Inflammatory macrophage (primary cell): Measurements from ENCODE around the gene GALNT12.

Source experiments
- DNase-seq, 2 donors: peaks; one replicate each; pipeline ENCODE4 v3.0.0-alpha.2; 2020 to 2022
- total RNA-seq, 18 experiments: gene quantifications; one replicate each; lab custom pipeline; 2026; ENCODE audit warnings: mixed read lengths in 6 of 18, inconsistent platforms in 2 of 18; lab: John Stamatoyannopoulos, UW

The GALNT12 gene, protein sequence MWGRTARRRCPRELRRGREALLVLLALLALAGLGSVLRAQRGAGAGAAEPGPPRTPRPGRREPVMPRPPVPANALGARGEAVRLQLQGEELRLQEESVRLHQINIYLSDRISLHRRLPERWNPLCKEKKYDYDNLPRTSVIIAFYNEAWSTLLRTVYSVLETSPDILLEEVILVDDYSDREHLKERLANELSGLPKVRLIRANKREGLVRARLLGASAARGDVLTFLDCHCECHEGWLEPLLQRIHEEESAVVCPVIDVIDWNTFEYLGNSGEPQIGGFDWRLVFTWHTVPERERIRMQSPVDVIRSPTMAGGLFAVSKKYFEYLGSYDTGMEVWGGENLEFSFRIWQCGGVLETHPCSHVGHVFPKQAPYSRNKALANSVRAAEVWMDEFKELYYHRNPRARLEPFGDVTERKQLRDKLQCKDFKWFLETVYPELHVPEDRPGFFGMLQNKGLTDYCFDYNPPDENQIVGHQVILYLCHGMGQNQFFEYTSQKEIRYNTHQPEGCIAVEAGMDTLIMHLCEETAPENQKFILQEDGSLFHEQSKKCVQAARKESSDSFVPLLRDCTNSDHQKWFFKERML
- 99.3 to 363 (median 186) reads per million in 18 experiments for total RNA-seq

- peak; percentile 36 to 72 for DNase-seq
Observed at GRCh38 chr9:98807070-98807813, at the start of gene GALNT12. GALNT12 (plus strand) TSS chr9:98807670; CDS start chr9:98807699, 29 bp downstream.

DNA sequence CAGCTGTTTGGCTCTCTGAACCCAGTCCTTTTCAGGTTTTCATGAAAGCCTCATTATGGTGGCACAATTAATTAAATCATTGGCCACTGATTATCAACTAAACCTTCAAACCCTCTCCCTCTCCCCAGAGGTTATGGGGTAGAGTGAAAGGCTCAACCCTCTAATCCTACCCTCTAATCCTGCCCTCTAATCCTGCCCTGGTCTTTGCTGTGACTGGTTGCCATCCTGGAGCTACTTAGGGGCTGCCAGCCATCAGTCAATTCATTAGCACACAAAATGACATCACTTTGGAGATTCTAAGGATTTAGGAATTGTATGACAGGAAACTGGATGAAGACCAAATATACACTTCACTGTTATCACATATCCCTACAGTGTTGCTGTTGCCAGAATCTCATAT, 47.2 kb upstream of the GALNT12 start:
- no peak for DNase-seq

DNA sequence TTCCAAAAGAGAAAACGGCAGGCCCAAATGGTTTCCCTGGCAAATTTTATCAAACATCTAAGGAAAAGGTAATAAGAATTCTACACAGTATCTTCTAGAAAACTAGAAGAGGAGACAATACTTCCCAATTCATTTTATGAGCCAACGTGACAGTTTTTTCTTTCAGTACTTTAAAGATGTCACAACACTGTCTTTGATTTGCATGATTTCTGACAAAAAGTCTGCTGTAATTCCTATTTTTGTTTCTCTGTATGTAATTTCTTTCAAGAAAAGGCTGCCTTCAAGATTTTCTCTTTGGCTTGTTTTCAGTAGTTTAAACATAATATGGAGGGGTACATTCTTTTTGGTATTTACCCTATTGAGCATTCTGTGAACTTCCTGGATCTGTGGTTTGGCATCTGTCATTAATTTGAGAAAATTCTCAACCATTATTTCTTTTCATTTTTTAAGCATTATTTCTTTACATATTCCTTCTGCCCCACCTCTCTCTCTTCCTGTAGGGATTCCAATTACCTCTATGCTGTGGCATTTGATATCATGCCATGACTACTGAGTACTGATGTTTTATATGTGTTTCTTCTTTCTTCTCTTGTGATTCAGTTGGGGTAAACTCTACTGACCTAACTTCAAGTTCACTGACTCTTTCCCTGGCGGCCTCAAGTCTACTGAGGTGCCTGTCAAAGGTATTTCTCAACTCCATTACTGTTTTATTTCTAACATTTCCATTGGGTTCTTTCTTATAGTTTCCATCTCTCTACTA, 43.3 kb upstream of the GALNT12 start:
- DNase-seq: peak in 1 of 2 donors; percentile 48

GRCh38 chr9:98765256-98765655, 42.2 kb upstream of the GALNT12 start:
- DNase-seq: no peak

DNA sequence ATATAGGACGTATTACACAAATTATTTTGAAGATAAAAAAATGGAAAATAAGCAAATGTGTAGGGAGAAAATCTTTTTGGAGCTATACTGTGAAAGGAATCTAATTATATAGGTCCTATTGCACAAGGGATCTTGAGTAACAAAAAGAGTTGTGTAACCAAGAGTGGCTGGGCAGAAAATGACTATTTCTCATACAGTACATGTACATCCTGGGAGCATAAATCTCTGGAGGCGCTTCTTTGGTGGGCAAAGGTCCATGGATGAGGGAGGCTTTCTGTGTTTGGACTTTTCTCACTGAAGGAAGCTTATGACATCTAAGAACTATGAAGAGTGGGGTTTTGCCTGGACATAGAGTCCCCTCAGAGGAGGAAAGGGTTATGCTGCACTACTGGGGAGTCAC, 40.9 kb upstream of the GALNT12 start:
- DNase-seq: peak; percentile 82 to 91

GRCh38 chr9:98767196-98767595, 40.3 kb upstream of the GALNT12 start:
- DNase-seq: no peak

- no peak for DNase-seq
Observed at GRCh38 chr9:98767915-98768314, 39.6 kb upstream of the GALNT12 start.

GRCh38 chr9:98768344-98768743, 39.1 kb upstream of the GALNT12 start:
- no peak for DNase-seq

DNA sequence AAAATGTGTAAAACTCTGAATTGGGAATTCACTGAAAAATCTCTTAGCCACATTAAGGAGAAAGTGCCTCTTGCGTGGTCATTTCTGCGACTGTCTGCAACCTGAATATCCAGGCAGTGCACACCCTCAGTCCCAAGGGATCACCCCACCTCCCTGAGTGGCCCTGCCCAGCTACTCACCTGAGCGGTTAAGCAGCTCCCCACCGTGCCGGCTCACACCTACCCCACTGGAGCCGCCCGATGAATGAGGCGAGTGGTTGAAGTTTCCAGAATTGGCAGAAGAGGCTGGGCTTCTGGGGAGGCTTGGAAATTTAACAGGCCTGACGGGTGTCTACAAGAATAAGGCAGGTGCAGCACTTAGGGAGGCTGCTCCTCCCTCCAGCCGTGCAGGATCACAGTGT, 36.8 kb upstream of the GALNT12 start:
- no peak for DNase-seq

DNA sequence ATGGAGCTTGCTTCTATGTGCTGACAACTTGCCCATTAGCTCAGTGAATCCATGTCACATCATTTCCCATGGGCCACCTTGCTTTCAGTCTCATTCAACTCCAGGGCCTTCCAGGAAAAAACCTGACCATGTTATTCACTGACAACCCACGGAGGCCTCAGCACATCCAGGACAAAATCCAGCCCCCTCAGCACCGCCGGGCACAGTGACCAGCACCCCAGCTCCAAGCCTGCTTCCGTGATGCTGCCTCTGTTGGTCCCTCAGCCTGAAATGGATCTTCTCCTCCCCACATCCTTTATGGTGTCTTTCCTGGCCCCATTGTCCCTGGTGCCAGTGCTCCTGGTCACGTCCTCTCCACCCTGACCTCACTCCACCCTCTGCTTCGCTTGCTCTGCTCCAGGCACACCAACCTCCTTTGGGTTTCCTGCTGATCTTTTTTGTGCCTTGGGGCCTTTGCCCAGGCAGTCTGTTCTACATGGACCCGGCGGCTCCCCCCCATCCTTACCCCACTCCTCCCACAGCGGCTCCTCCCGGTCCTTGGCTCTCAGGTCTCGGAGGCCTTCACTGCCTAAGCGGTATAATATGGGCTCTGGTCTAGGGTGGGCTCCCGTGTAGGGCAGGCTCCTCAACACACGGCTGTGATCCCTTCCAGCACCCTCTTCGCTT, 36.1 kb upstream of the GALNT12 start:
- DNase-seq: no peak

- no peak for DNase-seq
Observed at GRCh38 chr9:98772364-98773155, 34.9 kb upstream of the GALNT12 start.

DNA sequence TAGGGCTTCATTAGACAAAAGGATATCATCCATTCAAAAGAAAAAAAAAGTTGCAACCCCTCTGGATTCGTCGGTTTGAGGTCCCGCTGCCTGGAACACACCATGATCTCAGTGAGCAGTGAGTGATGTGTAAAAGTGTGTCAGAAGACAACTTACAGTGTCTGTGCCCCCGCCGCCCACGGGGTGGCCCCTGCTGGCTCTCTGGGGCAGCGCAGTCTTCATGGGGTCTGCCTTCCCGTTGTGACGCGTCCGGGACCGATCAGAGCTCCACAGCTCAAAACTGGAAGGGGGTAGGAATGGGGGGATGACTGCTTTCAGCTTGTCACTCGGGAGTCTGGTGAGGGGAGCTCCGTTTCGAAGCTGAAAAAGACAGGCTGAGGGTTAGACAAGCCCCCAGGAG, 33.7 kb upstream of the GALNT12 start:
- no peak for DNase-seq

- peak; percentile 13 to 51 for DNase-seq
Observed at GRCh38 chr9:98774746-98775145, 32.7 kb upstream of the GALNT12 start.

DNA sequence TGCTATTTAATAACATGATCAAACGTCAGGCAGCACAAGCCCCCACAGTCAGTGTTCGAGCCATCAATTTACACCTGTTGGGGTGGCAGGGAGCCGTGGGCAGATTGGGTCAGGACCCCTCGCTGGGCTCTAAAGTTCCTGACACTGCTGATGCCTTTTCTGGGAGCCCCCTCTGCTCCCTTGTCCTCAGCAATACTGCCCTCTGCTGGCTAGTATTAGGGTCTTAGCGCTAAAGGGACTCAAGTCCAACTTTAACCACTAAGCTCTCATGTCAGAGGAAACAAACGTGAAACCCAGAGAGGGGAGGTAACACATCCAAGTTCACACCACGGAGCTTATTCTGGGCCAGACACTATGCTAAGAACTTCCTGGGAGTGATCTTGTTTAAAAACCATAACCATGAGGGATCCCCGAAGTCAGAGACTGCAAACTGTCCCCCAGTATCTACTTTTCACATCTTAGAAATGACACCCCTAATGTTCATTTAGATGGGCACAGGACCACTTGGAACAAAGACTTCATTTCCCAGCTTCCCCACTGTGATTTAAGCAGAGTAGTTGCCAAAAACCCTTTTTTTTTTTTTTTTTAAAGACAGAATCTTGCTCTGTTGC, 31.5 kb upstream of the GALNT12 start:
- DNase-seq: peak; percentile 57 to 62

- no peak for DNase-seq
Observed at GRCh38 chr9:98777618-98778017, 29.9 kb upstream of the GALNT12 start.

- DNase-seq: no peak
Observed at GRCh38 chr9:98778251-98778650, 29.2 kb upstream of the GALNT12 start.

DNA sequence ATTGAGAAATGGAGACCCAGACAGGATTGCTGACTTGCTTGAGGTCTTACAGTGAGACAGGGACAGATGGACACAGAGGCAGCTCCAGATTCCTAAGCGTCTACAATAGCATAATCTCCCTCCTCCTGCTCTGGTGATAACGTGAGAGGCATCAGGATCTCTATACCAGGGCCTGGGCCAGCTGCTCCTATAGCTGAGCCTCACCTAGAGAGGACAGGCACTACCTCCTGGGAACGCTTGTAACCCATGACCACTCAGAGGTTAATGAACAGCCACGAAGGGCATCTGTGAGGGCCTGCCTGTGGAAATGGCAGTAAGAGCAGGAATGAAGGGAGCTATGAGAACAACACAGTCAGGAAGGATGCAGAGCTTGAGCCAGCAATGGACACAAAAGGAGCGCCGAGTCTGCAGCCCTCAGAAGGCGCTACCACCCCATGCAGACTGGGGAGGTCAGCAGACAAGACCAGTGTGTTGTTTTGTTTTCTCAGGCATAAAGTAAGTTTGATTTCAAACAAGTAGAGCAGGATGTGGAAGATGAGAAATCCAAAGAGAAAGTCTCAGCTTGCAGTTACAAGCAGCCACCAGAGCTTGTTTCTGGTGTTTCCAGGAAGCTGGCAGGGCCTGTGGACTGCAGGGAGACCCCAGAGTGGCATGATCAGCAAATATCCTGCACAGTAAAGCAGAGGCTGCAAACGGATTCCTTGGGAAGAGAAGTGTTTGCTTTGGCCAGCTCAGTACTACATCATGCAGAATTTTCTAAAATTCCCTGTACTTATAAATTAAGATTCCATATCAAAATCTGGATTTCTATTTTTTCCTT, 28.5 kb upstream of the GALNT12 start:
- no peak for DNase-seq

- DNase-seq: no peak
Observed at GRCh38 chr9:98780059-98780749, 27.3 kb upstream of the GALNT12 start.
